Measurements from ENCODE around the gene NSMF. TPM values are rescaled to one million over a fixed set of nuclear protein-coding genes. Genes with fewer than 3 reads are reported as not detected.

The NSMF gene
- total RNA-seq, 5 donors from 2014 or later (not counting 1 experiment from before 2014, with no cell fraction given), result 40.5 to 89.5 (median 51.7) TPM

DNA sequence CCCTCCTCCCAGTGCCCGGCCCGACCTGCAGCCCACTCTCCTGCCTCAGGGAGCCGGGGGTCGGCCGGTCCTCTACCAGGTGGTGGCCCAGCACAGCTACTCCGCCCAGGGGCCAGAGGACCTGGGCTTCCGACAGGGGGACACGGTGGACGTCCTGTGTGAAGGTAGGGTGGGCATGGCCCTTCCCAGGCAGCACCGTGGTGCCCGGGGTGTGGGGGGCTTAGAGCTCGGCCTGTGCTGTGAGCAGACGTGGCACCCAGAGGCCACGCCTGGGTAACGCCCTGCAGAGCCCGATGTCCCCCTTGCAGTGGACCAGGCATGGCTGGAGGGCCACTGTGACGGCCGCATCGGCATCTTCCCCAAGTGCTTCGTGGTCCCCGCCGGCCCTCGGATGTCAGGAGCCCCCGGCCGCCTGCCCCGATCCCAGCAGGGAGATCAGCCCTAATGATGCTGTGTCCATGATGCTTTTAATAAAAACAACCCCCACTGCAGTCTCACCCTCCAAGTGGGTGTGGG, 25.2 kb downstream of the NSMF start:
- Histone ChIP-seq H3K9me3 (no peaks in the 10 kb centered on the region), H3K27me3 (replicated peaks in 1 of 2; ENCODE audit: control insufficient read depth in 2 of 2, extremely low read depth in 1 of 2, insufficient read depth in 2 of 2, low read length in 1 of 2) (peaks cover 0 to 25% of the 10 kb centered on the region in 2 experiments), H3K36me3 (ENCODE audit: control insufficient read depth in 2 of 2, extremely low read depth in 1 of 2, insufficient read depth in 1 of 2, low read length in 1 of 2) (no peaks in the 10 kb centered on the region), H3K27ac (ENCODE audit: low read length) (no peak overlapping the region), H3K4me3 (ENCODE audit: control insufficient read depth in 1 of 2, extremely low read depth in 1 of 2, low read length in 1 of 2) (no peak overlapping the region), H3K4me1 (ENCODE audit: control insufficient read depth in 1 of 2, extremely low read depth in 1 of 2, insufficient read depth in 2 of 2, low read length in 2 of 2) (peaks cover 0 to 3% of the 10 kb centered on the region in 2 experiments)
- no peak overlapping the region for H3K27ac Mint-ChIP-seq
- DNase-seq (no peak), ATAC-seq (replicated peaks in 1 of 4) (no peak)
- CTCF ChIA-PET, result no interaction called here
- no peaks in the 10 kb centered on the region for H3K4me1 Mint-ChIP-seq
- H3K36me3 Mint-ChIP-seq, result no peaks in the 10 kb centered on the region
- 90% methylated on average over 16 of the region's 26 CpGs for WGBS (ENCODE audit: insufficient coverage)
- POLR2A ChIA-PET, result no interaction called here
- no peaks in the 10 kb centered on the region for H3K9me3 Mint-ChIP-seq
- H3K27me3 Mint-ChIP-seq, result no peaks in the 10 kb centered on the region
- no peak overlapping the region for H3K4me3 Mint-ChIP-seq

GRCh38 chr9:137433349-137433915, 25.7 kb downstream of the NSMF start:
- H3K27ac Mint-ChIP-seq, result no peak overlapping the region
- Histone ChIP-seq H3K4me1 (ENCODE audit: control insufficient read depth in 1 of 2, extremely low read depth in 1 of 2, insufficient read depth in 2 of 2, low read length in 2 of 2) (peaks cover 0 to 3% of the 10 kb centered on the region in 2 experiments), H3K9me3 (no peaks in the 10 kb centered on the region), H3K27me3 (replicated peaks in 1 of 2; ENCODE audit: control insufficient read depth in 2 of 2, extremely low read depth in 1 of 2, insufficient read depth in 2 of 2, low read length in 1 of 2) (peaks cover 0 to 23% of the 10 kb centered on the region in 2 experiments), H3K36me3 (ENCODE audit: control insufficient read depth in 2 of 2, extremely low read depth in 1 of 2, insufficient read depth in 1 of 2, low read length in 1 of 2) (no peaks in the 10 kb centered on the region), H3K27ac (ENCODE audit: low read length) (no peak overlapping the region), H3K4me3 (ENCODE audit: control insufficient read depth in 1 of 2, extremely low read depth in 1 of 2, low read length in 1 of 2) (no peak overlapping the region)
- no peak for ATAC-seq (replicated peaks in 1 of 4)
- ChIA-PET CTCF (no interaction called here), POLR2A (no interaction called here)
- no peaks in the 10 kb centered on the region for H3K4me1 Mint-ChIP-seq
- DNase-seq, result no peak
- no peaks in the 10 kb centered on the region for H3K9me3 Mint-ChIP-seq
- H3K4me3 Mint-ChIP-seq, result no peak overlapping the region
- H3K27me3 Mint-ChIP-seq, result no peaks in the 10 kb centered on the region
- 78% methylated on average over 17 of the region's 19 CpGs for WGBS (ENCODE audit: insufficient coverage)
- H3K36me3 Mint-ChIP-seq, result no peaks in the 10 kb centered on the region

GRCh38 chr9:137432687-137433348, 26.3 kb downstream of the NSMF start:
- ATAC-seq (replicated peaks in 1 of 4) (no peak), DNase-seq (no peak)
- Mint-ChIP-seq H3K36me3 (no peaks in the 10 kb centered on the region), H3K27ac (no peak overlapping the region), H3K27me3 (no peaks in the 10 kb centered on the region), H3K4me1 (no peaks in the 10 kb centered on the region), H3K4me3 (no peak overlapping the region), H3K9me3 (no peaks in the 10 kb centered on the region)
- Histone ChIP-seq H3K27ac (ENCODE audit: low read length) (no peak overlapping the region), H3K27me3 (replicated peaks in 1 of 2; ENCODE audit: control insufficient read depth in 2 of 2, extremely low read depth in 1 of 2, insufficient read depth in 2 of 2, low read length in 1 of 2) (peaks cover 0 to 17% of the 10 kb centered on the region in 2 experiments), H3K4me1 (ENCODE audit: control insufficient read depth in 1 of 2, extremely low read depth in 1 of 2, insufficient read depth in 2 of 2, low read length in 2 of 2) (peaks cover 0 to 3% of the 10 kb centered on the region in 2 experiments), H3K9me3 (no peaks in the 10 kb centered on the region), H3K36me3 (ENCODE audit: control insufficient read depth in 2 of 2, extremely low read depth in 1 of 2, insufficient read depth in 1 of 2, low read length in 1 of 2) (no peaks in the 10 kb centered on the region), H3K4me3 (ENCODE audit: control insufficient read depth in 1 of 2, extremely low read depth in 1 of 2, low read length in 1 of 2) (no peak overlapping the region)
- ChIA-PET POLR2A (no interaction called here), CTCF (no interaction called here)
- WGBS (ENCODE audit: insufficient coverage), result 86% methylated on average over 12 of the region's 20 CpGs

GRCh38 chr9:137431416-137431931, 27.7 kb downstream of the NSMF start:
- no peak overlapping the region for H3K27ac ChIP-seq (ENCODE audit: low read length)
- peaks cover 0 to 3% of the 10 kb centered on the region in 2 experiments for H3K4me1 ChIP-seq (ENCODE audit: control insufficient read depth in 1 of 2, extremely low read depth in 1 of 2, insufficient read depth in 2 of 2, low read length in 2 of 2)
- H3K4me3 Mint-ChIP-seq, result no peak overlapping the region
- no peaks in the 10 kb centered on the region for H3K9me3 Mint-ChIP-seq
- ChIA-PET CTCF (no interaction called here), POLR2A (no interaction called here)
- no peak overlapping the region for H3K27ac Mint-ChIP-seq
- no peak for ATAC-seq (replicated peaks in 1 of 4)
- no peaks in the 10 kb centered on the region for H3K4me1 Mint-ChIP-seq
- no peak for DNase-seq
- H3K36me3 Mint-ChIP-seq, result no peaks in the 10 kb centered on the region
- no peaks in the 10 kb centered on the region for H3K36me3 ChIP-seq (ENCODE audit: control insufficient read depth in 2 of 2, extremely low read depth in 1 of 2, insufficient read depth in 1 of 2, low read length in 1 of 2)
- WGBS (ENCODE audit: insufficient coverage), result 89% methylated on average over 14 of the region's 21 CpGs
- no peaks in the 10 kb centered on the region for H3K27me3 Mint-ChIP-seq
- no peaks in the 10 kb centered on the region for H3K9me3 ChIP-seq
- H3K4me3 ChIP-seq (ENCODE audit: control insufficient read depth in 1 of 2, extremely low read depth in 1 of 2, low read length in 1 of 2), result no peak overlapping the region
- peaks cover 0 to 11% of the 10 kb centered on the region in 2 experiments for H3K27me3 ChIP-seq (replicated peaks in 1 of 2; ENCODE audit: control insufficient read depth in 2 of 2, extremely low read depth in 1 of 2, insufficient read depth in 2 of 2, low read length in 1 of 2)

GRCh38 chr9:137430723-137431415, 28.3 kb downstream of the NSMF start:
- DNase-seq (no peak), ATAC-seq (replicated peaks in 1 of 4) (no peak)
- no peaks in the 10 kb centered on the region for H3K36me3 Mint-ChIP-seq
- no peaks in the 10 kb centered on the region for H3K27me3 Mint-ChIP-seq
- no peaks in the 10 kb centered on the region for H3K4me1 Mint-ChIP-seq
- Histone ChIP-seq H3K27me3 (replicated peaks in 1 of 2; ENCODE audit: control insufficient read depth in 2 of 2, extremely low read depth in 1 of 2, insufficient read depth in 2 of 2, low read length in 1 of 2) (peaks cover 0 to 7% of the 10 kb centered on the region in 2 experiments), H3K4me1 (ENCODE audit: control insufficient read depth in 1 of 2, extremely low read depth in 1 of 2, insufficient read depth in 2 of 2, low read length in 2 of 2) (peaks cover 0 to 3% of the 10 kb centered on the region in 2 experiments), H3K9me3 (no peaks in the 10 kb centered on the region), H3K27ac (ENCODE audit: low read length) (no peak overlapping the region), H3K36me3 (ENCODE audit: control insufficient read depth in 2 of 2, extremely low read depth in 1 of 2, insufficient read depth in 1 of 2, low read length in 1 of 2) (no peaks in the 10 kb centered on the region), H3K4me3 (ENCODE audit: control insufficient read depth in 1 of 2, extremely low read depth in 1 of 2, low read length in 1 of 2) (no peak overlapping the region)
- no peak overlapping the region for H3K4me3 Mint-ChIP-seq
- POLR2A ChIA-PET, result no interaction called here
- H3K9me3 Mint-ChIP-seq, result no peaks in the 10 kb centered on the region
- no peak overlapping the region for H3K27ac Mint-ChIP-seq
- WGBS (ENCODE audit: insufficient coverage), result 95% methylated on average over 24 of the region's 27 CpGs
- CTCF ChIA-PET, result no interaction called here

- WGBS (ENCODE audit: insufficient coverage), result 85% methylated on average over 32 of the region's 34 CpGs
- H3K36me3 ChIP-seq (ENCODE audit: control insufficient read depth in 2 of 2, extremely low read depth in 1 of 2, insufficient read depth in 1 of 2, low read length in 1 of 2), result no peaks in the 10 kb centered on the region
- no peak overlapping the region for H3K4me3 Mint-ChIP-seq
- peaks cover 0 to 3% of the 10 kb centered on the region in 2 experiments for H3K4me1 ChIP-seq (ENCODE audit: control insufficient read depth in 1 of 2, extremely low read depth in 1 of 2, insufficient read depth in 2 of 2, low read length in 2 of 2)
- no peaks in the 10 kb centered on the region for H3K36me3 Mint-ChIP-seq
- POLR2A ChIA-PET, result no interaction called here
- no peaks in the 10 kb centered on the region for H3K9me3 ChIP-seq
- H3K27ac Mint-ChIP-seq, result no peak overlapping the region
- H3K27ac ChIP-seq (ENCODE audit: low read length), result no peak overlapping the region
- no peaks in the 10 kb centered on the region for H3K4me1 Mint-ChIP-seq
- CTCF ChIA-PET, result no interaction called here
- peaks cover 0 to 4% of the 10 kb centered on the region in 2 experiments for H3K27me3 ChIP-seq (replicated peaks in 1 of 2; ENCODE audit: control insufficient read depth in 2 of 2, extremely low read depth in 1 of 2, insufficient read depth in 2 of 2, low read length in 1 of 2)
- DNase-seq (no peak), ATAC-seq (replicated peaks in 1 of 4) (no peak)
- H3K4me3 ChIP-seq (ENCODE audit: control insufficient read depth in 1 of 2, extremely low read depth in 1 of 2, low read length in 1 of 2), result no peak overlapping the region
- H3K9me3 Mint-ChIP-seq, result no peaks in the 10 kb centered on the region
- H3K27me3 Mint-ChIP-seq, result no peaks in the 10 kb centered on the region
These were observed 29.0 kb downstream of the NSMF start for GRCh38 chr9:137429974-137430722.
